ENCODE measurements around the gene SGSH.
A peak's percentile ranks its signal among the peaks of the same experiment; 100 is the strongest.
"Not testable (repeated sequence)": the region's sequence is repeated elsewhere in the genome, so short reads cannot be mapped to it uniquely, and the experiment has no call there.

Gene SGSH

DNA sequence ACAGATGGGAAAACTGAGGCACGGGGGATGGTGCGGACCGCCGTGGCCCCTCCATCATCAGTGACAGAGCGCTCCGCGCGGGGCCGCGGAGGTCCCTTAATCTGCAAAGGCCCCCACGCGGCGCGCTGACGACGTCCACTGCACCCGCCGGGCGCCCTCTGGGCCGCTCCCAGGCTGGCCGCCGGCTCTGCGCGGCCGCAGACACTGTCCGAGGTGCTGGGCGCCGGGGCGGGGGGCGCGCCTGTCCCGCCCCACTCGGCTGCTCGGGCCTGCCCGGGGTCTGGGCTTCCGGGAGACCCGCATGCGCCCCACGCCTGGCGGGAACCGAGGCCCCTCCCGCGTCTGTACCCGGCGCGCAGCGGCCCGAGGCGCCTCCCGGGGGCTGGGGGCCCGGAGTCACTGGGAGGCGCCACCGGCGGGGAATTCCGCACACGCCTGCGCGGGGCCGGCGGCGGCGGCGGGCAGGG lies 40.0 kb upstream of the SGSH start:
- H3K27me3 Mint-ChIP-seq, result no peaks in the 10 kb centered on the region
- H3K4me3 Mint-ChIP-seq, result peak overlapping the region; percentile 99
- peak; percentile 69 to 72 for DNase-seq (ENCODE audit: low spot score in 2 of 2)
- no peaks in the 10 kb centered on the region for H3K9me3 Mint-ChIP-seq
- H3K36me3 Mint-ChIP-seq, result no peaks in the 10 kb centered on the region
- peak; percentile 68 for ATAC-seq (ENCODE audit: low read depth)
- peaks cover 33% of the 10 kb centered on the region for H3K4me1 Mint-ChIP-seq
- H3K27ac Mint-ChIP-seq, result peak overlapping the region; percentile 97

DNA sequence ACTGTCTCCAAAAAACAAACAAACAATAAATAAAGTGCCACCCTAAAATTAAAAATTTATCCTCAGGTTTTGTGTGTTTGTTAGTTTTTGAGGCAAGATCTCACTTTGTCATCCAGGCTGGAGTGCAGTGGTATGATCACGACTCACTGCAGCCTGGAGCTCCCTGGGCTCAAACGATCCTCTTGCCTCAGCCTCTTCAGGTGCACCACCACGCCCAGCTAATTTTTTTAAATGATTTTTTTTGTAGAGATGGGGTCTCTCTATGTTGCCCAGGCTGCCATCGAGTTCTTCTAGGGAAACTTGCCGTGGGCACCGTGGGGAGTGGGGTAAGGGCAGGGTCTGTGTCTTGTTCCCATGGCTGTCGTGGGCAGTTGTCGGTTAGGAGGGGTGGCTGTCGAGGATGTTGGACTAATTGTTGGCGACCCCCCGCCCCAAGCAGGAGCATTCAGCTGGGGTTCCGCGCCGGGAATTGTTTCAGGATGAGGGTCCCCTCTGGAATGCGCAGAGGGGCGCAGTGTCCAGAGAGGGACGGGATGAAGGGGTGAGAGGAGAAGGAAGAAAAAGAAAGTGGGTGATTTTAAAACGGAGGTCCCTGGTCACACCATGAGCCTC lies 39.4 kb upstream of the SGSH start:
- H3K36me3 Mint-ChIP-seq, result no peaks in the 10 kb centered on the region
- H3K9me3 Mint-ChIP-seq, result no peaks in the 10 kb centered on the region
- no peak for DNase-seq (ENCODE audit: low spot score in 2 of 2)
- peaks cover 33% of the 10 kb centered on the region for H3K4me1 Mint-ChIP-seq
- ATAC-seq (ENCODE audit: low read depth), result no peak
- H3K27ac Mint-ChIP-seq, result peak overlapping the region; percentile 97
- H3K4me3 Mint-ChIP-seq, result peak overlapping the region; percentile 99
- H3K27me3 Mint-ChIP-seq, result no peaks in the 10 kb centered on the region

DNA sequence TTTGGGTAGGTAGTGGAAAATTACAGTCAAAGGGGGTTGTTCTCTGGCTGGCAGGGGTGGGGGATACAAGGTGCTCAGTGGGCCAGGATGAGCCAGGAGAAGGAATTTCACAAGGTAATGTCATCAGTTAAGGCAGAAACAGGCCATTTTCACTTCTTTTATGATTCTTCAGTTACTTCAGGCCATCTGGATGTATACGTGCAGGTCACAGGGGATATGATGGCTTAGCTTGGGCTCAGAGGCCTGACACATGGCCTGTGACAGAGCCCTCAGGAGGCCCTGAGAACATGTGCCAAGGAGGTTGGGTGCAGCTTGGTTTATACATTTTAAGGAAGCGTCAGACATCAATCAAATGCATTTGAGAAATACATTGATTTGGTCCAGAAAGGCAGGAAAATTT lies 38.2 kb upstream of the SGSH start:
- Mint-ChIP-seq H3K27ac (peak overlapping the region; percentile 4), H3K4me1 (peaks cover 32% of the 10 kb centered on the region), H3K4me3 (peak overlapping the region; percentile 46)
- DNase-seq (ENCODE audit: low spot score in 2 of 2); ATAC-seq (ENCODE audit: low read depth); H3K36me3 Mint-ChIP-seq; H3K9me3 Mint-ChIP-seq; H3K27me3 Mint-ChIP-seq: not testable (repeated sequence)

DNA sequence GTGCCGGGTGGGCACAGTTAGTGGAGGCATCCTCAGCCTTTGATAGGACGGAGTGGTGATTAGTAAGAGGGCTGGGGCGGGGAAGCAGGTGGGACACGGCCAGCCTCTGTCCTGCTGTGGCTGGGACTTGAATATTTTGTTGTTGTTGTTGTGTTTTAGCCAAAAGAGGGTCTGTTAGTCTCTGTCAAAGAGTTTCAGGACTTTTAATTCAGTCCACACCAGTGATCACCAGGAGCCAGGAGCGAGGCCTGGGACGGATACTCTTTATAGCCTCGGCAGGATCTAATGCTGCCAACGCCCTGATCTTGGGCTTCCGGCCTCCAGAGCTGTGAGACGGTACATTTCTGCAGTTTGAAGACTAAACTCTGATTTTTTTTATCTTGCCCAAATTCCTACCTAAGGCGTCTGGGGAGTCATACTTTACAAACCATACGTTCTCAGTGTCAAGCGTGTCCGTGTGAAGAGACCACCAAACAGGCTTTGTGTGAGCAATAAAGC lies 37.6 kb upstream of the SGSH start:
- Mint-ChIP-seq H3K4me3 (peak overlapping the region; percentile 46), H3K36me3 (peaks cover 2% of the 10 kb centered on the region), H3K4me1 (peaks cover 32% of the 10 kb centered on the region), H3K27me3 (peaks cover 2% of the 10 kb centered on the region), H3K27ac (peak overlapping the region; percentile 4), H3K9me3 (no peaks in the 10 kb centered on the region)
- ATAC-seq (ENCODE audit: low read depth) (no peak), DNase-seq (ENCODE audit: low spot score in 2 of 2) (no peak)

DNA sequence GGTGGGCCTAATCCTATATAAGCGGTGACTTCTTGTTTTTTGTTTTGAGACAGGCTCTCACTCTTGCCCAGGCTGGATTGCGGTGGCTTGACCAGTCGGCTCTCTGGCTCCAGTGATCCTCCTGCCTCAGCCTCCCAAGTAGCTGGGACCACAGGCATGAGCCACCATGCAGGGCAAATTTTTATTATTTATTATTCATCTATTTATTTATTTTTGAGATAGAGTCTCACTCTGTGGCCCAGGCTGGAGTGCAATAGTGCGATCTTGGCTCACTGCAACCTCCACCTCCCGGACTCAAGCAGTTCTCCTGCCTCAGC lies 35.9 kb upstream of the SGSH start:
- Mint-ChIP-seq H3K27me3 (peaks cover 2% of the 10 kb centered on the region), H3K4me1 (peaks cover 20% of the 10 kb centered on the region), H3K4me3 (no peak overlapping the region), H3K9me3 (no peaks in the 10 kb centered on the region), H3K36me3 (peaks cover 2% of the 10 kb centered on the region), H3K27ac (no peak overlapping the region)
- ATAC-seq (ENCODE audit: low read depth), result no peak
- DNase-seq (ENCODE audit: low spot score in 2 of 2), result no peak

DNA sequence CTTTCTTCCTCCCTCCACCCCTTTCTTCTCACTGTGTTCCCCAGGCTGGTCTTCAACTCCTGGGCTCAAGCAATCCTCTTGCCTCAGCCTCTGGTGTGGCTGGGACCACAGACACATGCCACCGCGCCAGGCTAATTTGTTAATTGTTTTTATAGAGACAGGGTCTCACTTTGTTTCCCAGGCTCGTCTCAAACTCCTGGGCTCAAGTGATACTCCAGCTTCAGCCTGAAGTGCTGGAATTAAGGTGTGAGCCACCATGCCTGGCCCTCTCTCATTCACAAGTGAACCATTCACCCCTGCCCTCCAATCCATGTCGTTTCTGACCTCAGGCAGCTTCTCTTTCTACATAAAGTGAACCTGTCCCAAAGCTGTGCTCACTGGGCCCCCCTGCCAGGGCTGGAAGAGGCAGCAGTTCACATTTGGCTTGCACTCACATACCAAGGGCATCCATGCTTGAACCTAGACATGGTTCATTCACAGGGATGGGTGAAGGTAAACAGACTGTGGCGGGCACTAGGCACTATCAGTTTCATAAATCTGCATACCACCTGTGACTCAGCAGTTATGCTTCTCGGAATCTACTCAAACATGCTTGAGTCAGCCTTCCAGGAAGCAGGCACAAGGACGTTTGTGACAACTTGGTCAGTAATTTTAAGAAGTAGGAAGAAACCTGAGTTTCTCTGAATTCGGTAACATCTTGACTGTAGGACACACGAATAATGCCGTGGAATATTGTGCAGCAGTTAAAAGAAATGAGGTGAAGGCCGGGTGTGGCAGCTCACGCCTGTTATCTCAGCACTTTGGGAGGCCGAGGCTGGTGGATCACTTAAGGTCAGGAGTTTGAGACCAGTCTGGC lies 34.5 kb upstream of the SGSH start:
- DNase-seq (ENCODE audit: low spot score in 2 of 2) (peak; percentile 22 to 38), ATAC-seq (ENCODE audit: low read depth) (peak; percentile 79)
- Mint-ChIP-seq H3K27ac (peak overlapping the region; percentile 36), H3K4me3 (no peak overlapping the region), H3K27me3 (peaks cover 2% of the 10 kb centered on the region), H3K9me3 (no peaks in the 10 kb centered on the region), H3K4me1 (peaks cover 18% of the 10 kb centered on the region), H3K36me3 (peaks cover 2% of the 10 kb centered on the region)

DNA sequence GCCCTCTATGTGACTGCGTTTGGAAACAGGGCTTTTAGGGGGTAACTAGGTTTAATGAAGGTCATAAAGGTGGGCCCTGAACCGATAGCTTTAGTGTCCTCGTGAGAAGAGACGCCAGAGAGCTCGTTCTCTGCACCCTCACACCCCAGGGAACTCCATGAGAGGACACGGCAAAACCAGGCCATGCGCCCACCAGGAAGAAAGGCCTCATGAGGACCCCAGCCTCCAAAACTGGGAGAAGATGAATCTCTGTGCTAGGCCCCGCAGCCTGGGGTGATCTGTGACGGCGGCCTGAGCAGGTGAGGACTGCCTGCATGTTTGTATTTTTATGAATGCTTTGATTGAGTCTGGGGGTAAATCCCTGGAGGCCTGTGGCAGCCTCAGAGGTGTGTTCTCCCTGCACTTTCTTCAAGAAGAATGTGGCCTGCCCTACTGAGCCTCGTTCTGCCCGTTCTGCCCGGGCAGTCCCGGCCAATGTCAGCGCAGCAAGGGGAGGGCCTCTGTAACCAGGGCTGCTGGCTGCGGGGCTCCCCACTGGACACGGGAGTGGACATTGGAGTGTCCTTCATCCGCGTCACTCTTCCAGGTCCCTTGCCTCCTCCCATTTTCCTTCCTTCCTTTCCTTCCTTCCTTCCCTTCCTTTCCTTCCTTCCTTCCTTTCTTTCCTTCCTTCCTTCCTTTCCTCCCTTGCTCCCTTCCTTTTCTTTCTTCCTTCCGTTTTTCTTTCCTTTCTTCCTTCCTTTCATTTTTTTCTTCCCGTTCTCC lies 33.7 kb upstream of the SGSH start:
- ATAC-seq (ENCODE audit: low read depth) (no peak), DNase-seq (ENCODE audit: low spot score in 2 of 2) (no peak)
- no peaks in the 10 kb centered on the region for H3K9me3 Mint-ChIP-seq
- no peak overlapping the region for H3K4me3 Mint-ChIP-seq
- peak overlapping the region; percentile 36 for H3K27ac Mint-ChIP-seq
- H3K4me1 Mint-ChIP-seq, result peaks cover 15% of the 10 kb centered on the region
- H3K27me3 Mint-ChIP-seq, result peaks cover 2% of the 10 kb centered on the region
- peaks cover 2% of the 10 kb centered on the region for H3K36me3 Mint-ChIP-seq

DNA sequence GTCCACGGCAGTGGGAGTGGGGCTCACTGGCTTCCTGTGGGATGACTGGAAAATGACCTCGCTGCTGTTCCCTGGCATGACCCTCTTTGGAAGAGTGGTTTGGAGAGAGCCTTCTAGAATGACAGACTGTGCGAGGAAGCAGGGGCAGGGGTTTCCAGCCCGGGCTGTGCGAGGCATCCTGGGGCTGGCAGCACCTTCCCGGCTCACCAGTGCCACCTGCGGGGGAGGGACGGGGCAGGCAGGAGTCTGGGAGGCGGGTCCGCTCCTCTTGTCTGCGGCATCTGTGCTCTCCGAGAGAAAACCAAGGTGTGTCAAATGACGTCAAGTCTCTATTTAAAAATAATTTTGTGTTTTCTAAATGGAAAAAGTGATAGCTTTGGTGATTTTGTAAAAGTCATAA lies 32.7 kb upstream of the SGSH start:
- H3K36me3 Mint-ChIP-seq, result peaks cover 2% of the 10 kb centered on the region
- H3K4me3 Mint-ChIP-seq, result no peak overlapping the region
- peaks cover 9% of the 10 kb centered on the region for H3K4me1 Mint-ChIP-seq
- H3K9me3 Mint-ChIP-seq, result no peaks in the 10 kb centered on the region
- DNase-seq (ENCODE audit: low spot score in 2 of 2) (peak; percentile 71 to 73), ATAC-seq (ENCODE audit: low read depth) (peak; percentile 90)
- no peak overlapping the region for H3K27ac Mint-ChIP-seq
- H3K27me3 Mint-ChIP-seq, result peaks cover 2% of the 10 kb centered on the region

DNA sequence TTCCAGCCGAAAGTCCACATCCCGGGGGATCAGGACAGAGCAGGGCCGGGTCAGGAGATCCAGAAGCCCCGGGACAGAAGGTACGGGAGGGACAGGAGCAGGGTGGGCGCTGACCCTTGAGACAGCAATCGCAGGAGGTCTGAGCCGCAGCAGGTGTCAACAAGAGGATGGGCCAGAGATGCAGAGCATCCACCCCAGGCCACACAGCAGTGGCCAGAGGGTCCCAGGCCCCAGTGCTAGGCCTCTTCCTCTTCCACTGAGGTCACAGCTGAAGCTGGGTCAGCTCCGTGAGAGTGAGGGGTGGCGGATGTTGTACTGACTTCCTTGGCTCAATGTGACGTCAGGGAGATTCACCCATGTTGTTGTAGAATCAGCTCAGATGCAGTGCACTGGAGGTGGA lies 31.8 kb upstream of the SGSH start:
- H3K27ac Mint-ChIP-seq, result no peak overlapping the region

DNA sequence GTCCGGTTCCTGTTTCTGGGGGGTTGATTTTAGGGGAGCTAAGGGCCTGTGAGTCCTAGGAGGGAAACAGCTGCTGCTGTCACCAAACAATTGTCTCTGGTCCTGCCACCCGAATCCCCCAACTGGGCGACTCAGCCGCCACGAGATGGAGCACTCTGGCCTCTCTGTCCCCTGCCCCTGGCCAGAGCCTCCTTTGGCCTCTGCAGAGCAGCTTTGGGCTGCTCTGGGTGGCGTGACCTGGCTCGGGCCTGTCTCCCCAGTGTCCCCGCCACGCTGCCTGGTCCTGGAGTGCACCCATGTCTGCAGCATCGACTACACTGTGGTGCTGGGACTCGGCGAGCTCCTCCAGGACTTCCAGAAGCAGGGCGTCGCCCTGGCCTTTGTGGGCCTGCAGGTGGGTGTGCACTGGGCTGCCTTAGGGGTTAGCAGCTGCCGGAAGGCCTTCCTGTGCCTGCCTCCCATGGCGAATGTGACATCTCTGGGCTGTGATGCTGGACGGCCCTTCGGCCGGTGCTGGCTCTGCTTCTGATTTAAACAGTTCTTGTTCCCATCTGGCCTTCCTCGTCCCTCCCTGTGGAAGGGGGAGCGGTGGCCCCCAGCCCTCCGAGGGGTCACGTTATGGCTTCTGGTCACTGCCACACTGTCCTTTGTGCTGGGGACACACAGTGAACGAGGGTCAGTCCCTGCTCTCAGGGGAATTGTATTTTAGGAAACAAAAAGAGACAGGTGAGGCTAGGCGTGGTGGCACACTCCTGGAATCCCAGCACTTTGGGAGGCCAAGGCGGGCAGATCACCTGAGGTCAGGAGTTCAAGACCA lies 29.0 kb upstream of the SGSH start:
- Mint-ChIP-seq H3K4me1 (peaks cover under 1% of the 10 kb centered on the region), H3K4me3 (no peak overlapping the region), H3K9me3 (no peaks in the 10 kb centered on the region), H3K27ac (no peak overlapping the region), H3K36me3 (peaks cover under 1% of the 10 kb centered on the region), H3K27me3 (no peaks in the 10 kb centered on the region)
- DNase-seq (ENCODE audit: low spot score in 2 of 2) (no peak), ATAC-seq (ENCODE audit: low read depth) (no peak)

More for the DNA sequence above, 31.8 kb upstream of the SGSH start:
- ATAC-seq (ENCODE audit: low read depth) (no peak), DNase-seq (ENCODE audit: low spot score in 2 of 2) (no peak)
- Mint-ChIP-seq H3K27me3 (peaks cover 2% of the 10 kb centered on the region), H3K36me3 (peaks cover 2% of the 10 kb centered on the region), H3K9me3 (no peaks in the 10 kb centered on the region), H3K4me3 (no peak overlapping the region), H3K4me1 (peaks cover 7% of the 10 kb centered on the region)

DNA sequence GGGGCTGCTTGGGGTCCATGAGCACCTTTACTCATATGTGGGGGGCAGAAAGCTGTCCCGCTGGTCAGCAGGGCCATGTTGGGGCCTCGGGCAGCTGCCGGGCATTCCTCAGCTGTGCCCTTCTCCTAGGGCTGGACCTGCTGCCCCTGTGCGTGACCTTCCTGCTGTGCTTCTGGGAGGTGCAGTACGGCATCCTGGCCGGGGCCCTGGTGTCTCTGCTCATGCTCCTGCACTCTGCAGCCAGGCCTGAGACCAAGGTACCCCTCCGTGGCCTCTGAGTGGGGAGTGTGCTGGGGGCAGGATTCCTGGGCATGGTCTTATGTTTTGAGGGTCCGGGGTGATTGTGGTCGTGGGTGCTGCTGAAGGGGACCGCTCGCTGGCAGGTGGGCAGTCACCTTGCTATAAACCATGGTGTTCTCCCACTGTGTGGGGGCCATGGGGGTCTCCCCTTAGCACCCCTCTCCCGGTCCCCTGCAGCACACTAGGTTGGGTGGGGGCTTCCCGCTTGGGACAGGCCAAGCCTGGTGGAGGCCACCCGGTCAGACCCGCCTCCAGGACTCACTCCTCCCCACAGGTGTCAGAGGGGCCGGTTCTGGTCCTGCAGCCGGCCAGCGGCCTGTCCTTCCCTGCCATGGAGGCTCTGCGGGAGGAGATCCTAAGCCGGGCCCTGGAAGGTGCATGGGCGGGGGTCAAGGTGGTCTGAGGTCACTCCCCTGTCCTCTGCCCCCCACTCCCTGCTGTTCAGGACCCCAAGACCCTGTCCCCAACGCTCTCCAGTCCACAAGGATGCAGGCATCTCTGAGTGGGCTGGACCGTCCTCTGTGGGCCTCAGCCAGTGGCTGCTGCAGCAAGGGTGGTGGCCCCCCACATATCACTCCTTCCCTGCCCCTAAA lies 28.1 kb upstream of the SGSH start:
- Mint-ChIP-seq H3K4me1 (no peaks in the 10 kb centered on the region), H3K9me3 (no peaks in the 10 kb centered on the region), H3K27me3 (no peaks in the 10 kb centered on the region), H3K4me3 (no peak overlapping the region), H3K27ac (no peak overlapping the region), H3K36me3 (no peaks in the 10 kb centered on the region)
- ATAC-seq (ENCODE audit: low read depth) (no peak), DNase-seq (ENCODE audit: low spot score in 2 of 2) (no peak)

DNA sequence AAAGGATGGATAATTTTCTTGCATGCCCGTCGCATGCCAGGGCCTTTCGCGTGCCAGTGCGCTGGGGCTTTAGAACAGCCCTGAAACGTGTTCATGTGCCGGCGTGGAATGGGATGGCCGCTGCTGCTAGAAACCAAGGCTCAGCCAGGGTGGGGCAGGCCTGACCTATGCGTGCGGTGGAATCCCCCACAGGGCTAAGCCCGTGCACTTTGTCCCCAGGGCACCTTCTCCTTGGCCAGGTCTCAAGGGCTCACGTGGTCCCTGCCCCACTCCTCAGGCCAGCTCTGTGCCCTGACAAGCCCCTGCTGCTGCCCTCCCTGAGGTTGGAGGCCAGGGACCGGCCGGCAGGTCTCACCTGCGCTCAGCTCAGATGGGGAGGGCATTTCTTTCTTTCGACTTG lies 27.4 kb upstream of the SGSH start:
- H3K36me3 Mint-ChIP-seq, result no peaks in the 10 kb centered on the region
- no peak overlapping the region for H3K27ac Mint-ChIP-seq
- ATAC-seq (ENCODE audit: low read depth) (no peak), DNase-seq (ENCODE audit: low spot score in 2 of 2) (no peak)
- no peaks in the 10 kb centered on the region for H3K4me1 Mint-ChIP-seq
- no peak overlapping the region for H3K4me3 Mint-ChIP-seq
- no peaks in the 10 kb centered on the region for H3K9me3 Mint-ChIP-seq
- no peaks in the 10 kb centered on the region for H3K27me3 Mint-ChIP-seq

DNA sequence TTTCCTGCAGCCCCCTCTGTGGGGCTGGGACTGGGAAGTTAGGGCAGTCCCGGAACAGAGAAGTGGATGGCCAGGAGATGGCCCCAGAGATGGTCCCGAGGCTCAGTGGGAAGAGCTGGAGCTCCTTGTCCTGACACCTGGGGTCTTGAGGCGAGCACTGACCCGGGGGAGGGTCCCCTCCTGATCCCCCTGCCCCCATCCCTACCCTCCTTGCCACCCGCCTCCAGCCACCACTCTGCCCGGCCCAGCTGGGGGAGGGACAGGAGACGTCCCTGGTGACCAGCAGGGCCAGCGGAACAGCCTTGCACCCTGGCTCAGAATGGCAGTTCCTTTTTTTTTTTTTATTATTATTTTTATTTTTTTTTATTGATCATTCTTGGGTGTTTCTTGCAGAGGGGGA lies 26.6 kb upstream of the SGSH start:
- H3K4me3 Mint-ChIP-seq, result no peak overlapping the region
- DNase-seq (ENCODE audit: low spot score in 2 of 2), result no peak
- no peak overlapping the region for H3K27ac Mint-ChIP-seq
- H3K9me3 Mint-ChIP-seq, result no peaks in the 10 kb centered on the region
- H3K27me3 Mint-ChIP-seq, result no peaks in the 10 kb centered on the region
- no peak for ATAC-seq (ENCODE audit: low read depth)
- H3K4me1 Mint-ChIP-seq, result no peaks in the 10 kb centered on the region
- H3K36me3 Mint-ChIP-seq, result no peaks in the 10 kb centered on the region

Measured in memory B cell (primary cell).